Glomerular visceral epithelial cell (primary cell): ENCODE measurements around the gene SAAL1.

Source experiments
- DNase-seq: peaks from one replicate; pipeline ENCODE4 v3.0.0-alpha.2; 2016; ENCODE audit errors: extremely low spot score

SAAL1 gene

GRCh38 chr11:18081551-18081950, 24.3 kb downstream of the SAAL1 start:
- no peak for DNase-seq

DNA sequence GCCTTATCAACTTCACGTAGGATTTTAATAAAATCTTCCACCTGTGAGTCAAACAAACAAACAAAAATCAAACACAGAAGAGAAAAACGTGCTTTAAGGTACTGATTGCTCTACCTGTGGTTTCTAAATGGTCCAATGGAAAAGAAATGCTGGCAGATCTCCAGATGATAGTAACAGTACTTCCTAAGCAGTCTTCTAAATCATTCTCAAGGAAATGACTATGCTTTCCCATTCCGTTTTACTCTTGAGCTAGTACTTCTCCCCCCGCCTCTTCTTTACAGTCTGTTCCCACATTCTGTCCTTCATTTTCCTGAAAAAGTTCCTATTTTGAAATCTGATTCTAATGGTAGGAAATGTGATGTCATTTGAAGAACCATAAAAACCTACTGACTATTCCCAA, 25.4 kb downstream of the SAAL1 start:
- DNase-seq, result no peak

- DNase-seq, result no peak
These were observed 27.0 kb downstream of the SAAL1 start for GRCh38 chr11:18078909-18079308.

GRCh38 chr11:18075444-18075843, 30.4 kb downstream of the SAAL1 start:
- no peak for DNase-seq

DNA sequence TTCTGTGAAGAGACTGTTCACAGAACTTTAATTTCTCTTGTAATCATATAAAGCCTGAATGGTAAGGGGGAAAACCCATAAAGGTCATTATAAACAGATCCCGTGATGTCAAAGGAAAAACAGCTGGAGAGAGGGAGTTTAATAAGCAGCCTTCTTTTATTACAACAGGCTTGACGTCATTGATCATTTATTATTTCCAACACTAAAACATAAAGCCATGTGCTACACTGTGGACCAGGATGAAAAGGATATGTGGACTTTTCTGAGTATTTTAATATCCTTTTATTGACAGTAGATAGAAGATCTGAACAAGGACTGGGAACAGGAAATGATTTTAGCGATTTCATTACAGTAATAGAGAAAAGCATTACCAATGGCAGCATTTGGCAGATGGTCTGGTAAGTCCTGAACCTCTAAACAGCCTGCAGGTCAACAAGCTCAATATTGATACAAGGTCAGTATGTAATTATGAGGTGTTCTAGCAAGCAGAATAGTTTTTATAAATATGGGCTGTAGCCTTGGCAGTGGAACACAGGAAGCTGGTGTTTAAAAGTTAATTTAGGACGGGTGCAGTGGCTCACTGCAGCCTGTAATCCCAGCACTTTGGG, 34.7 kb downstream of the SAAL1 start:
- no peak for DNase-seq

- DNase-seq, result no peak
These were observed 38.5 kb downstream of the SAAL1 start for GRCh38 chr11:18067372-18067771.

DNA sequence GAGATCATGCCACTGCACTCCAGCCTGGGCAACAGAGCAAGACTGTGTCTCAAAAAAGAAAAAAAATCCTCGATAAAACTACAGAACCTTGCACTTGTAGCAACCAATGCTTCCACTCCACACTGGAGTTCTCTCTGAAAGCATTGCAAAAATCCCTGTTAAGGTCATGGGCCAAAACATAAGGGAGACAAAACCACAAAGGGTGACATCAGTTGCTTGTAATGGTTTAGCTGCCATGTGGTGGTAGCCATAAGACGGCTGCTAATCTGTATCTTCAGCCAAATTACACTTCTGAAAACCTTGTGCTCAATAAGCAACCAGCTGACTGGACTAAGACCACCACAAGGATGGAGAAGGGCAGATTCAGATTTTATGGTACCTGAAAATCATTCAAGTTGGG, 39.3 kb downstream of the SAAL1 start:
- no peak for DNase-seq

DNA sequence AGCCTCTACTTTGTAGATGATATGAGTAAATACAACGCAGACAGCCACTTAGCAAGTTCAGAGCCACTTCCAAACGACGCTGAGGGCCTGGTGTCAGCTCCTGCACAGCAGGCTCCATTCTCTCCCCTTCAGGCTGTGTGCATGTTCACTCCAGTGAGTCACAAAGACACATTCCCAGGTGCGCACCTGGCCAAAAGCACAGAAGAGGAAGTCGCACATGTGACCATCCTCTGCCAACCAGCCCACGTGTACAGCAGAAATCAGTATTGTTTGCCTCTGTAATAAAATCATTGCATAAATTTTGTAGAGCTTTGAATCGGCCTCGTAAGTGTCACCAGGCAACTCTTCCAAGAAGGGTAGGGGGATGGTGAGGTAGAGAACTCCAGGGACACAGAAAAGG, 40.3 kb downstream of the SAAL1 start:
- DNase-seq, result no peak

- no peak for DNase-seq
These were observed 41.3 kb downstream of the SAAL1 start for GRCh38 chr11:18064450-18065054.

GRCh38 chr11:18063862-18064434, 41.9 kb downstream of the SAAL1 start:
- no peak for DNase-seq

DNA sequence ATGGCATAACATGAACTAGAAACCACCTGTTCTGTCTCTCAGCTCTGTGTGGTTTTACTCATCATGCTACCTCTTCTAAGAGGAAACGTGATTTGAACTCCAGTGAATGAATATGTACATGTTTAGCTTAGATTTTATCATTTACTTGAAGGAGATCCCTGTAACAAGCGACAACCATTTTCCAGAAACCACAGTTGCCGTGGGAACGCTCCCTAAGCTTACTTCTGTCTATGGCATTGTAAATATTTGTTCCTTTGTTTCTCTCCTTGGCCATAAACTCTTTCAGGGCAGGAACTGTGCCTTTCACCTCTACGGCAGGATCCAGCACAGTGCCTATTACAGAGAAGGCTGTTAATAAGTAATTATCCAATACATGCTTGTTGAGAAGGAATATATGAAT, 42.8 kb downstream of the SAAL1 start:
- no peak for DNase-seq

- no peak for DNase-seq
These were observed 44.5 kb downstream of the SAAL1 start for GRCh38 chr11:18061351-18061750.

DNA sequence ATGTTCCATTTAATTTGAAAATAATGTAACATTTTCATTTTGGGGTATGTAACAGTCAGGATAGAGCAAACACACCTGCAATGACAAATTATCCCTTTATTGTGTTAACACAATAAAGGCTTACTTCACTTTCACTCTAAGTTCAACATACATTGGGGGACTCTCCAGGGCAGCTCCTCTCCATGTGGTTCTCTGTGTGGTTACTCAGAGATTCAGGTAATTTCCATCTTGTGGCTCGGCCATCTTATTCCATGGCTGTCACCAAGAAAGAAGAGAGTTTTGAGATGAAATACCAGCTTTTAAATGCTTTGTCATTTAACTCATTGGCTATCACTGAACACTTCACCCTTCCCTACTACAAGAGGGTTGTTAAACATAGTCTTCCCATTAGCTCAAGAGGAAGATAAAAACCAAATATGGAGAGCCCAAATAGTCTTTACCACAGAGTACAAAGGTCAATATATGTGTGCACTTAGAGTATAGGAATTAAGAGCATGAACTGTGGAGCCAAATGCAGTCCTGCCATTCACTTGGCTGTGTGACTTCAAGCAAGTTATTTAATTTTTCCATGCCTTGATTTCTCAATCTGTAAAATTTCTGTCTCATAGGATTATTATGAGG, 49.2 kb downstream of the SAAL1 start:
- no peak for DNase-seq

- no peak for DNase-seq
These were observed 51.3 kb downstream of the SAAL1 start for GRCh38 chr11:18054511-18055103.

DNA sequence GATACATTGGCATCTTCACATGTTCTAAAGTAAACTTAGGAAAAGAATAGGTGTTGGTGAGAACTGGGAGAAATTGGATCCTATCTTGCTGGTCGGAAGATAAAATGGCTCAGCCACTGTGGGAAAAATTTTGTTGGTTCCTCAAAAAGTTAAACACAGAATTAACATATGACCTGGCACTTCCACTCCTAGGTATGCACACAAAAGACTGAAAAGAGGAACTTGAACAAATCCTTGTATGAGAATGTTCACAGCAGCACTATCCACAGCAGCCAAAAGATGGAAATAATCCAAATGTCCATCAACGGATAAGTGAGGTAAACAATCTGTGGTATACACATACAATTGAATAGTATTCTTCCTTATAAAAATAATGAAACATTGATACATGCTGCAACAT, 55.0 kb downstream of the SAAL1 start:
- DNase-seq, result no peak

DNA sequence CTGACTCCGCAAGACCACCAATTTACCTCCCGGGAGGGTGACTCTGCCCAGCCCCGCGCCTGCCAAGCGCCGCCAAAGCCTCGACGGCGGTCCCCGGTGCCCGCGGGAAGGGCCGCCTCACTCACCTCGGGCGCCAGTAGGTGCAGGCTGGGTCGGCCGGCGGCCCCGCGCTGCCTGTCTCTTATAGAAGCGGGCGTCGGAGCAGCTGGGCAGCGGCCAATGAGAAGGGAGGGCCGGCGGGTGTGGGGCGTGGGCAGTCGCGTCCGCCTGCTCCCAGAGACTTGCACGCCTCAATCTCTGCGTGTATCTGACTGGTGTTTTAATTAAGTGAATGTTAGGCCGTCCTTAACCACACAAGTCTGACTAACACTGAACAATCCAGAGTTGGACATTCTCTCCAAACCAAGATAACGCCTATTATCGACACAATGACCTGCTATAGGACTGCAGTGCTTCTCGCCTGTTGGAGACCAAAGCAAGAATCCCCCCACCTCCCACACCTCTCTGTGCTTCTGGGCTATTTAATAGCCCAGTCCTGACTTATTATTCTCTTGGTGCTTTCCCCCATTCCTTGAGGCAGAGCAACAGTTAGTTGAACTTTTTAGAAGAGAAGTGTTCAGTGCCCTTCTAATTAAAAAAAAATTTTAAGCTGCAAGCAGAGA, 59.6 kb downstream of the SAAL1 start, which contains the start of gene TPH1:
Gene TPH1 (minus strand): TSS at position 154 of the 662 bp plus-strand sequence. CDS start 5,507 bp downstream, outside the sequence.
- peak; percentile 8 for DNase-seq

GRCh38 chr11:18036456-18036855, 69.4 kb downstream of the SAAL1 start:
- no peak for DNase-seq
